AG04449 (cell line): ENCODE results near the gene ABCD1.

ENCODE experiments used
- CTCF ChIA-PET: fragments of 350-600 bp; formaldehyde crosslinking; extraction: SDS; loops from one replicate; lab custom pipeline; 2021; ENCODE audit warnings: antibody characterized with exemption; lab: Yijun Ruan, JAX
- POLR2A ChIA-PET: fragments of 400-600, 350-600 bp; formaldehyde crosslinking; extraction: SDS; loops from one replicate; lab custom pipeline; 2020; ENCODE audit warnings: antibody characterized with exemption, inconsistent platforms; lab: Yijun Ruan, JAX
- DNase-seq: peaks from one replicate; pipeline ENCODE4 v3.0.0-alpha.2; 2010; ENCODE audit warnings: low read depth, low spot score
- H3K4me3 ChIP-seq: 2 replicates; pipeline ENCODE4 v1.5.1; 2011; ENCODE audit warnings: low read depth, mild to moderate bottlenecking, control low read depth, low read length
- CTCF ChIP-seq: IDR thresholded peaks from one replicate; pipeline ENCODE4 v1.5.1; 2011; ENCODE audit warnings: mild to moderate bottlenecking, moderate library complexity, low read length, control low read depth, inconsistent platforms; ENCODE audit not compliant: insufficient read depth; ENCODE audit errors: missing control alignments

The ABCD1 gene

GRCh38 chrX:153782871-153783270, 58.2 kb downstream of the ABCD1 start:
- DNase-seq = no peak
- ChIA-PET CTCF (interaction anchor here (0.9 to 1.0 kb wide), 2 partner anchors 20 to 140 kb away, joined by 3 read pairs; no protein-coding TSS in a partner anchor), POLR2A (no interaction called here)
- H3K4me3 ChIP-seq = no peak overlapping the region
- TF ChIP-seq CTCF = no peak

- TF ChIP-seq CTCF = no peak
- H3K4me3 ChIP-seq = no peak overlapping the region
- ChIA-PET CTCF (no interaction called here), POLR2A (no interaction called here)
- no peak for DNase-seq
These were observed 58.8 kb downstream of the ABCD1 start for GRCh38 chrX:153783378-153784013.

GRCh38 chrX:153784325-153784967, 59.8 kb downstream of the ABCD1 start:
- no peak for TF ChIP-seq CTCF
- POLR2A ChIA-PET = no interaction called here
- CTCF ChIA-PET = interaction anchor here (0.7 to 1.2 kb wide), 2 partner anchors 9 to 162 kb away, joined by 3 to 4 read pairs; no protein-coding TSS in a partner anchor
- DNase-seq = no peak
- no peak overlapping the region for H3K4me3 ChIP-seq

- CTCF ChIA-PET = no interaction called here
- TF ChIP-seq CTCF = no peak
- DNase-seq = no peak
- POLR2A ChIA-PET = no interaction called here
- no peak overlapping the region for H3K4me3 ChIP-seq
These were observed 62.0 kb downstream of the ABCD1 start for GRCh38 chrX:153786669-153787068.

GRCh38 chrX:153789654-153790053, 65.0 kb downstream of the ABCD1 start:
- POLR2A ChIA-PET = no interaction called here
- CTCF ChIA-PET = no interaction called here
- H3K4me3 ChIP-seq = no peak overlapping the region
- no peak for DNase-seq
- TF ChIP-seq CTCF = no peak

- H3K4me3 ChIP-seq = no peak overlapping the region
- no peak for DNase-seq
- ChIA-PET POLR2A (no interaction called here), CTCF (no interaction called here)
- no peak for TF ChIP-seq CTCF
These were observed 66.6 kb downstream of the ABCD1 start for GRCh38 chrX:153791104-153791852.
